Activated CD4-positive, alpha-beta memory T cell treated with anti-CD3 and anti-CD28 coated beads, Interleukin-2, amount 10 ng/mL, durations not matched to agents 7 days and 5 days (primary cell): ENCODE measurements around the gene STK11. TPM values are rescaled to one million over a fixed set of nuclear protein-coding genes. Genes with fewer than 3 reads are reported as not detected.
"Not testable (repeated sequence)": the region's sequence is repeated elsewhere in the genome, so short reads cannot be mapped to it uniquely, and the experiment has no call there.

Experiments
- CTCF ChIA-PET: fragments of 350-600 bp; sonication (Branson Sonifier 250); formaldehyde crosslinking; loops from one replicate; lab custom pipeline; 2021; ENCODE audit warnings: antibody characterized with exemption, inconsistent platforms; lab: Charles Lee
- POLR2A ChIA-PET: fragments of 350-600 bp; sonication (Branson Sonifier 250); formaldehyde crosslinking; loops from one replicate; lab custom pipeline; 2021; ENCODE audit warnings: antibody characterized with exemption; lab: Charles Lee
- DNase-seq: peaks from one replicate; pipeline ENCODE4 v3.0.0-alpha.2; 2020
- H3K27ac Mint-ChIP-seq: one replicate; pipeline ENCODE4 v1.8.0; 2021; ENCODE audit warnings: mild to moderate bottlenecking, mixed read lengths
- H3K27me3 Mint-ChIP-seq: one replicate; pipeline ENCODE4 v1.8.0; 2021; ENCODE audit warnings: mixed read lengths
- H3K36me3 Mint-ChIP-seq: one replicate; pipeline ENCODE4 v1.8.0; 2021; ENCODE audit warnings: low read depth, mixed read lengths
- H3K4me1 Mint-ChIP-seq: one replicate; pipeline ENCODE4 v1.8.0; 2021; ENCODE audit warnings: mixed read lengths
- H3K4me3 Mint-ChIP-seq: one replicate; pipeline ENCODE4 v1.8.0; 2021; ENCODE audit warnings: mild to moderate bottlenecking, mixed read lengths
- H3K9me3 Mint-ChIP-seq: one replicate; pipeline ENCODE4 v1.8.0; 2021; ENCODE audit warnings: mixed read lengths
- total RNA-seq, 2 experiments: library from RNA; stranded (reverse); gene quantifications; one replicate each; pipeline ENCODE4 v1.2.3, GENCODE V29; 2021

STK11 gene
- total RNA-seq, 2 experiments from 2014 or later = 84.2 to 85.1 TPM

- POLR2A ChIA-PET = interaction anchor here (0.7 to 1.4 kb wide), 5 partner anchors 11 to 277 kb away, joined by 3 to 4 read pairs (median 3); partner anchors contain the start of gene SBNO2
- H3K4me3 Mint-ChIP-seq = peak overlapping the region; percentile 92
- CTCF ChIA-PET = interaction anchor here (0.8 kb wide), 1 partner anchor 60 kb away, joined by 3 read pairs; no protein-coding TSS in a partner anchor
- H3K27ac Mint-ChIP-seq = peak overlapping the region; percentile 85
- H3K4me1 Mint-ChIP-seq = peaks cover 40% of the 10 kb centered on the region
- DNase-seq = no peak
- peaks cover 19% of the 10 kb centered on the region for H3K36me3 Mint-ChIP-seq
- no peaks in the 10 kb centered on the region for H3K27me3 Mint-ChIP-seq
- no peaks in the 10 kb centered on the region for H3K9me3 Mint-ChIP-seq
Measured at GRCh38 chr19:1206150-1206863, 729 bp downstream of the STK11 start.

GRCh38 chr19:1206864-1207450 is 1.4 kb downstream of the STK11 start:
- ChIA-PET POLR2A (interaction anchor here (0.7 to 1.4 kb wide), 6 partner anchors 11 to 277 kb away, joined by 3 to 4 read pairs (median 3); partner anchors contain the start of gene SBNO2), CTCF (interaction anchor here (0.6 to 0.8 kb wide), 2 partner anchors 12 to 60 kb away, joined by 3 to 6 read pairs; no protein-coding TSS in a partner anchor)
- Mint-ChIP-seq H3K27me3 (no peaks in the 10 kb centered on the region), H3K27ac (peak overlapping the region; percentile 85), H3K4me3 (peak overlapping the region; percentile 92), H3K4me1 (peaks cover 45% of the 10 kb centered on the region), H3K9me3 (no peaks in the 10 kb centered on the region), H3K36me3 (peaks cover 23% of the 10 kb centered on the region)
- peak; percentile 39 for DNase-seq

GRCh38 chr19:1208830-1209229 is 3.3 kb downstream of the STK11 start:
- CTCF ChIA-PET = interaction anchor here (0.6 kb wide), 2 partner anchors 14 to 58 kb away, joined by 3 to 8 read pairs; no protein-coding TSS in a partner anchor
- POLR2A ChIA-PET, H3K27me3 Mint-ChIP-seq, DNase-seq, H3K9me3 Mint-ChIP-seq: not testable (repeated sequence)
- H3K36me3 Mint-ChIP-seq = peaks cover 31% of the 10 kb centered on the region
- H3K4me1 Mint-ChIP-seq = peaks cover 44% of the 10 kb centered on the region
- peak overlapping the region; percentile 35 for H3K27ac Mint-ChIP-seq
- H3K4me3 Mint-ChIP-seq = peak overlapping the region; percentile 21

GRCh38 chr19:1210227-1210538 is 4.6 kb downstream of the STK11 start:
- DNase-seq = no peak
- Mint-ChIP-seq H3K4me3 (no peak overlapping the region), H3K36me3 (peaks cover 32% of the 10 kb centered on the region), H3K27ac (no peak overlapping the region), H3K9me3 (no peaks in the 10 kb centered on the region), H3K27me3 (no peaks in the 10 kb centered on the region), H3K4me1 (peaks cover 46% of the 10 kb centered on the region)
- CTCF ChIA-PET = no interaction called here
- POLR2A ChIA-PET = no interaction called here

- Mint-ChIP-seq H3K36me3 (peaks cover 30% of the 10 kb centered on the region), H3K4me3 (no peak overlapping the region), H3K27ac (peak overlapping the region; percentile 52), H3K9me3 (no peaks in the 10 kb centered on the region), H3K4me1 (peaks cover 49% of the 10 kb centered on the region), H3K27me3 (no peaks in the 10 kb centered on the region)
- no peak for DNase-seq
- POLR2A ChIA-PET = interaction anchor here (0.8 kb wide), 1 partner anchor 144 kb away, joined by 4 read pairs; the partner anchor contains the start of gene ARHGAP45
- CTCF ChIA-PET = interaction anchor here (1.5 kb wide), 1 partner anchor 33 kb away, joined by 5 read pairs; no protein-coding TSS in a partner anchor
Measured at GRCh38 chr19:1211494-1212234, 6.1 kb downstream of the STK11 start.

GRCh38 chr19:1213391-1214286 is 8.1 kb downstream of the STK11 start:
- peak overlapping the region; percentile 73 for H3K4me3 Mint-ChIP-seq
- ChIA-PET CTCF (interaction anchor here (0.5 to 1.5 kb wide), 13 partner anchors 9 to 151 kb away, joined by 3 to 13 read pairs (median 3); partner anchors contain the start of gene ATP5F1D), POLR2A (interaction anchor here (0.7 to 1.6 kb wide), 15 partner anchors 10 to 230 kb away, joined by 3 to 6 read pairs (median 4); partner anchors contain the start of genes CIRBP, CNN2, RNU6-2 and WDR18)
- H3K36me3 Mint-ChIP-seq = peaks cover 16% of the 10 kb centered on the region
- DNase-seq = peak; percentile 72
- H3K27ac Mint-ChIP-seq = peak overlapping the region; percentile 96
- peaks cover 44% of the 10 kb centered on the region for H3K4me1 Mint-ChIP-seq
- H3K9me3 Mint-ChIP-seq = no peaks in the 10 kb centered on the region
- H3K27me3 Mint-ChIP-seq = no peaks in the 10 kb centered on the region

GRCh38 chr19:1214299-1214861 is 8.8 kb downstream of the STK11 start:
- peaks cover 16% of the 10 kb centered on the region for H3K36me3 Mint-ChIP-seq
- CTCF ChIA-PET = interaction anchor here (0.5 to 1.5 kb wide), 13 partner anchors 9 to 152 kb away, joined by 3 to 13 read pairs (median 3); partner anchors contain the start of gene ATP5F1D
- H3K4me3 Mint-ChIP-seq = peak overlapping the region; percentile 73
- POLR2A ChIA-PET = interaction anchor here (0.7 to 1.6 kb wide), 15 partner anchors 9 to 230 kb away, joined by 3 to 6 read pairs (median 4); partner anchors contain the start of genes CIRBP, CNN2, RNU6-2 and WDR18
- H3K27ac Mint-ChIP-seq = peak overlapping the region; percentile 96
- no peaks in the 10 kb centered on the region for H3K9me3 Mint-ChIP-seq
- no peaks in the 10 kb centered on the region for H3K27me3 Mint-ChIP-seq
- peaks cover 41% of the 10 kb centered on the region for H3K4me1 Mint-ChIP-seq
- no peak for DNase-seq

GRCh38 chr19:1214862-1215731 is 9.5 kb downstream of the STK11 start:
- ChIA-PET CTCF (interaction anchor here (1.4 to 1.5 kb wide), 2 partner anchors 26 to 151 kb away, joined by 3 to 7 read pairs; partner anchors contain the start of gene ATP5F1D), POLR2A (interaction anchor here (0.8 to 1.6 kb wide), 7 partner anchors 8 to 231 kb away, joined by 3 to 6 read pairs (median 4); partner anchors contain the start of gene WDR18)
- Mint-ChIP-seq H3K27ac (peak overlapping the region; percentile 21), H3K4me1 (peaks cover 34% of the 10 kb centered on the region), H3K9me3 (no peaks in the 10 kb centered on the region), H3K4me3 (no peak overlapping the region), H3K36me3 (peaks cover 13% of the 10 kb centered on the region), H3K27me3 (no peaks in the 10 kb centered on the region)
- DNase-seq = no peak

GRCh38 chr19:1216756-1217155 is 11.2 kb downstream of the STK11 start:
- ChIA-PET POLR2A (no interaction called here), CTCF (interaction anchor here (0.7 to 1.4 kb wide), 3 partner anchors 28 to 124 kb away, joined by 3 to 4 read pairs (median 4); no protein-coding TSS in a partner anchor)
- Mint-ChIP-seq H3K27ac (no peak overlapping the region), H3K4me1 (peaks cover 24% of the 10 kb centered on the region), H3K27me3 (no peaks in the 10 kb centered on the region), H3K4me3 (no peak overlapping the region), H3K36me3 (peaks cover 13% of the 10 kb centered on the region), H3K9me3 (no peaks in the 10 kb centered on the region)
- no peak for DNase-seq

GRCh38 chr19:1217366-1217765 is 11.8 kb downstream of the STK11 start:
- CTCF ChIA-PET = interaction anchor here (1.4 to 1.6 kb wide), 2 partner anchors 27 to 104 kb away, joined by 3 to 7 read pairs; no protein-coding TSS in a partner anchor
- Mint-ChIP-seq H3K27ac (no peak overlapping the region), H3K36me3 (peaks cover 12% of the 10 kb centered on the region), H3K9me3 (no peaks in the 10 kb centered on the region), H3K27me3 (no peaks in the 10 kb centered on the region), H3K4me1 (peaks cover 23% of the 10 kb centered on the region), H3K4me3 (no peak overlapping the region)
- DNase-seq = no peak
- POLR2A ChIA-PET = interaction anchor here (0.6 to 1.2 kb wide), 3 partner anchors 8 to 42 kb away, joined by 3 read pairs; no protein-coding TSS in a partner anchor
